Stimulated activated CD4-positive, alpha-beta T cell treated with anti-CD3 and anti-CD28 coated beads, Interleukin-15, amount 100 ng/mL, for 48 hours (primary cell): Measurements from ENCODE around the gene SLC35E4.
A peak's percentile ranks its signal among the peaks of the same experiment; 100 is the strongest.
"Not testable (repeated sequence)": the region's sequence is repeated elsewhere in the genome, so short reads cannot be mapped to it uniquely, and the experiment has no call there.

Experiments used
- DNase-seq, 2 donors: peaks; one replicate each; pipeline ENCODE4 v3.0.0-alpha.2; 2020; ENCODE audit warnings: low read depth in 2 of 2

Gene SLC35E4

DNA sequence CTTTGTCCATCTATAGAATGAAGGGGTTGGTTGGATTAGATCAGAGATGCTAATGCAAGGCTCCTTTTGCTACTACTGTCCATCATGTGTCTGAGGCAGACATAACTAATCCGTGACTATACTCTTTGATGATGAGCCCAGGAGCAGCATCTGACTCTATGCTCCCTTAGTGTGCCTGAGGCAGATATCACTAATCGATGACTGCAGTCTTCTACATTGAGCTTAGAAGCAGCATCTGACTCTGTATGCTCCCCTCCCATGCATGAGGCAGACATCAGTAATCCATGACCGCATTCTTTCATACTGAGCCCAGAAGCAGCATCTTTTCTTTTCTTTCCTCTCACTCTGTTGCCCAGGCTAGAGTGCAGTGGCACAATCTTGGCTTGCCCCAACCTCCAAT, 24.4 kb upstream of the SLC35E4 start:
- no peak for DNase-seq

DNA sequence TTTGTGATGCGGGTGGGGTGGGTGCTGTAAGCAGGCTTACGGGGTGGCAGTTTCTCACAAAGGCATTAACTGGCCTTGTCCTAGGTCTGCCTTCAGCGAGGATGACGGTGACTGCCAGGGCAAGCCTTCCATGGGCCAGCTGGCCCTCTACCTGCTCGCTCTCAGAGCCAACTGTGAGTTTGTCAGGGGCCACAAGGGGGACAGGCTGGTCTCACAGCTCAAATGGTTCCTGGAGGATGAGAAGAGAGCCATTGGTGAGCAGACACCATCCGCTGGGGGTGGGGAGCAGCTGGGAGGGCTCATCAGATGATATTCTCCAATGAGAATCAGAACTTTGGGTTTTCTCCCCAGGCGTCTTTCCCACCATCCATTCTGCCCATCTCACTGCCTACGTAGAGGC, 22.8 kb upstream of the SLC35E4 start:
- DNase-seq, result no peak

DNA sequence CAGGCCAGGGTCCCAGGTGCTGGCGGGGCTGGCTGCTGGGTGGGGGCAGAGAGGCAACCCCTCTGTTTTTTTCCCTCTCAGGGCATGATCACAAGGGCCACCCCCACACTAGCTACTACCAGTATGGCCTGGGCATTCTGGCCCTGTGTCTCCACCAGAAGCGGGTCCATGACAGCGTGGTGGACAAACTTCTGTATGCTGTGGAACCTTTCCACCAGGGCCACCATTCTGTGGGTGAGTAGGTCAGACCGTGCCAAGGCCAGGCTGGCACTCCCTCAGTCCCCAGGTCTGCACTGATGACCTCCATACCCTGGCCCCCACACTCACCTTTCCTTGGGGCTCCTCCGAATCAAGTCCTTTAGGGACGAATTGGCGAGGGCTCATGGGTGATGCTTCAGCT, 21.3 kb upstream of the SLC35E4 start:
- no peak for DNase-seq

DNA sequence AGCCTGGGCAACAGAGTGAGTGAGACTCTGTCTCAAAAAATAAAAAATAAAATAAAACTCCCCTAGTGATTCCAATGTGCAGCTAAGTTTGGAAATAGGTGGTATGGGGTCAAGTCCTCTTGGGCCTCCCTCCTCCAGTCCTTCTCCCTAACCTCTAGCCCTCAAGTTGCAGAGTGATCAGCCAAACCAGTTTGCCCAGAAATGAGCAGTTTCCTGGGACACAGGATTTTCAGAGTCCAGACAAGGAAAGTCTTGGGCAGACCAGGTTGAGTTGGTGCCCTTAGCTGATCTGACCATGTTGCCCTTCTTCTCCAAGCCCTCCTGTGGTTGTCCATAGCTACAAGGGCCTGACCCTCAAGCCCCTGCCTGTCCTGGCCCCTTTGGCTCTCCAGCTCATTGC, 20.7 kb upstream of the SLC35E4 start:
- DNase-seq, result no peak

DNA sequence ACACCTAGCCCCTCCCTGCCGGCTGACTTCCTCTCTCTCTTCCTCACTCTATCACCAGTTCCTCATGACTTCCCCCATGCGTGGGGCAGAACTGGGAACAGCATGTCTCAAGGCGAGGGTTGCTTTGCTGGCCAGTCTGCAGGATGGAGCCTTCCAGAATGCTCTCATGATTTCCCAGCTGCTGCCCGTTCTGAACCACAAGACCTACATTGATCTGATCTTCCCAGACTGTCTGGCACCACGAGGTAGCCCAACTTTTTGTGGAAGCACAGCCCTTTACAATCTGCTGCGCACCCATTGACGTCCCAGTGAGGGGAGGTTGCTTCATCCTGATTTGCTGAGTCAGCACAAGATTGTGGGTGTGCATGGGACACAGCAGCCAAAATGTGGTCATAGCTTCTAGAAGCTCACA, 20.0 kb upstream of the SLC35E4 start:
- no peak for DNase-seq

DNA sequence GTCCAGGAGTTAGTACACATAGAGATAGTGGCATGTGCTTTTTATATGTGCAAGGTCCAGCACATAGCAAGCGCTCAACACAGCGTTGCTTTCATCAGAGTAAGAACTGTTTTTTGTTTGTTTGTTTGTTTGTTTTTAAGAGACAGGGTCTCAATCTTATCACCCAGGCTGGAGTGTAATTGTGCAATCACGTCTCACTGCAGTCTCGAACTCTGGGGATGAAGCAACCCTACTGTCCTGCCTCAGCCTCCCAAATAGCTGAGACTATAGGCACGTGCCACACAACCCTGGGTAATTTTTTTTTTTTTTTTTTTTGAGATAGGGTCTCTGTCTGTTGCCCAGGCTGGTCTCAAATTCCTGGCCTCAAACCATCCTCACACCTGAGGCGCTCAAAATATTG, 17.8 kb upstream of the SLC35E4 start:
- DNase-seq, result no peak

DNA sequence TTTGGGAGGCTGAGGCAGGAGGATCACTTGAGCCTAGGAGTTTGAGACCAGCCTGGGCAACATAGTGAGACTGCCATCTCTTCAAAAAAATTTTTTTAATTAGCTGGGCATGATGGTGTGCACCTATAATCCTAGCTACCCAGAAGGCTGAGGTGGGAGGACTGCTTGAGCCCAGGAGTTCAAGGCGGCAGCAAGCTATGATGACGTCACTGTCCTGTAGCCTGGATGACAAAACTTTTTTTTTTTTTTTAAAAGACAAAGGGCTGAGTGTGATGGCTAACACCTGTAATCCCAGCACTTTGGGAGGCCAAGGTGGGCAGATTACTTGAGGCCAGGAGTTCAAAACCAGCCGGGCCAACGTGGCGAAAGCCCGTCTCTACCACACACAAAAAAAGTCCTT, 15.7 kb upstream of the SLC35E4 start:
- DNase-seq, result not testable (repeated sequence)

DNA sequence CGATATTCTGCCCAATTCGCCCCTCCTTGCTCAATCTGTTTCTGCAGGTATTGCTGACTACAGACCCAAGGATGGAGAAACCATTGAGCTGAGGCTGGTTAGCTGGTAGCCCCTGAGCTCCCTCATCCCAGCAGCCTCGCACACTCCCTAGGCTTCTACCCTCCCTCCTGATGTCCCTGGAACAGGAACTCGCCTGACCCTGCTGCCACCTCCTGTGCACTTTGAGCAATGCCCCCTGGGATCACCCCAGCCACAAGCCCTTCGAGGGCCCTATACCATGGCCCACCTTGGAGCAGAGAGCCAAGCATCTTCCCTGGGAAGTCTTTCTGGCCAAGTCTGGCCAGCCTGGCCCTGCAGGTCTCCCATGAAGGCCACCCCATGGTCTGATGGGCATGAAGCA, 9.2 kb upstream of the SLC35E4 start:
- no peak for DNase-seq

DNA sequence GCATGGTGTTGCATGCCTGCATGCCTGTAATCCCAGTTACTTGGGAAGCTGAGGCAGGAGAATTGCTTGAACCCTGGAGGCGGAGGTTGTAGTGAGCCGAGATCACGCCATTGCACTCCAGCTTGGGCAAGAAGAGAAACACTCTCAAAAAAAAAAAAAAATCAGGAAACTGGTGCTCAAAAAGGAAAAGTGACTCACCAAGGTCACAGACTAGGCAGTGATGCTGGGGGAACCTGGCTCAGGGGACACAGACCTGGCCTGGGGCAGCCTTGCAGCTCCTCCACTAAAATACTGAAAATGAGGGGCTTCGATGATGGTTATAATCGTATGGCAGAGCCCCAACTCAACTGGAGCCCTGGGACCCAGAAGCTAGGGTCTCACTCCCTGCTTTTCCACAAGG, 8.1 kb upstream of the SLC35E4 start:
- no peak for DNase-seq

DNA sequence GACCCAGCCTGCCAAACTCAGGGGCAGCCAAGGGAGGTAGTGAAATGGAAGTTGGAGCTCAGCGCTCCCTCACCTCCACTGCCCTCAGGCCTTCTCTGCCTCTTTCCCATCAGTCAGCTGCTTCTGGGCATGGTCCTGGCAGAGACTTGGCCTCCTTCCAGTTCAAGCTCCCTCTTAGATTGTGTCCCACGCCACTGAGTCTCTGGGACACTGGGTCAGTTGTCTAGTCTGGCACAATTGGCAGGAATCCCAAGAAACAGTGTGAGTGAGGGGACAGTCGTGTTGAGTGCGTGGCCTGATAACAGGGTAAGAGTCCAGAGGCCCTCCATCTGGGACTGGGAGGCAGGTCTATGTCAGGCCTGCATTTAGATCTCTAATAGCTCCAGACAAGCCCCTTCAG, 7.1 kb upstream of the SLC35E4 start:
- DNase-seq, result no peak

DNA sequence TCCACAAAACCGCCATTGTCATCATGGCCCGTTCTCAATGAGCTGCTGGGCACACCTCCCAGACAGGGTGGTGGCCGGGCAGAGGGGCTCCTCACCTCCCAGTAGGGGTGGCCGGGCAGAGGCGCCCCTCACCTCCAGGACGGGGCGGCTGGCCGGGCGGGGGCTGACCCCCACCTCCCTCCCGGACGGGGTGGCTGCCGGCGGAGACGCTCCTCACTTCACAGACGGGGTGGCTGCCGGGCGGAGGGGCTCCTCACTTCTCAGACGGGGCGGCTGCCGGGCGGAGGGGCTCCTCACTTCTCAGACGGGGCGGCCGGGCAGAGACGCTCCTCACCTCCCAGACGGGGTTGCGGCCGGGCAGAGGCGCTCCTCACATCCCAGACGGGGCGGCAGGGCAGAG, 4.1 kb upstream of the SLC35E4 start:
- not testable (repeated sequence) for DNase-seq

DNA sequence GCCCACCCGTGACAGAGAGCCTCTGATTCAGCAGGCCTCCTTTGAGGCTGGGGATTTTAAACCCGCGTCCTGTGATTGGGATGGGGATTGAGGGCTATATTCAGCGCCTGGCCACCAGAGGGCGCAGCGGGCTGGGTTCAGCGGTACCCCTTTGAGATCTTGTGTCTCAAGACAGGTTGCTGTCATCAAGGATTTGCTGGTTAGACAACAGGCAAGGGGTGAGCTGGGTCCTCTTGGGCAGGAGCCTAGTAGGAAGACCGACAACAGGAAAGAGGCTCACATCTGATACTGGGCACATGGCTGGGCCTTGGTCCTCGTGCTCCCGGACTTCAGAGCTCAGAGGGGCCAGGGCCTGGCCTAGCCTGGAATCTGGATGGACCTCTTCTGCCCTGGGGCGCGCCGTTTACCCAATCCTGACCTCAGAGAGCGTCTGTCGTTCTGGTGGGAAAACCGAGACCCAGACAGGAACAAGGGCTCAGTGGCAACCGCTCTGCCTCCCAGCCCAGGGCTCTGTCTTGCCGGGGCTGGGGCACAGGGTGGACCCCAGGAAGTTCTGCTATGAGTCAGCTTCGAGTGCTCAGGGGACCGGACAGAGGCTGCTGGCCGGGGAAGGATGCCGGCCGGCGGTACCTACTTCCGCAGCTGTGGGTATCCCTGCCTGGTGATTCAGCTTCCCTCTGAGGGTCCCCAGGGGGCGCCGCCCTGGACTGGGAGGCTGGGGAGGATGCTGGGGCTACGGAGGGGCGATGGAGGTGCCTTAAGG, 929 bp upstream of the SLC35E4 start:
- peak; percentile 85 to 88 for DNase-seq

DNA sequence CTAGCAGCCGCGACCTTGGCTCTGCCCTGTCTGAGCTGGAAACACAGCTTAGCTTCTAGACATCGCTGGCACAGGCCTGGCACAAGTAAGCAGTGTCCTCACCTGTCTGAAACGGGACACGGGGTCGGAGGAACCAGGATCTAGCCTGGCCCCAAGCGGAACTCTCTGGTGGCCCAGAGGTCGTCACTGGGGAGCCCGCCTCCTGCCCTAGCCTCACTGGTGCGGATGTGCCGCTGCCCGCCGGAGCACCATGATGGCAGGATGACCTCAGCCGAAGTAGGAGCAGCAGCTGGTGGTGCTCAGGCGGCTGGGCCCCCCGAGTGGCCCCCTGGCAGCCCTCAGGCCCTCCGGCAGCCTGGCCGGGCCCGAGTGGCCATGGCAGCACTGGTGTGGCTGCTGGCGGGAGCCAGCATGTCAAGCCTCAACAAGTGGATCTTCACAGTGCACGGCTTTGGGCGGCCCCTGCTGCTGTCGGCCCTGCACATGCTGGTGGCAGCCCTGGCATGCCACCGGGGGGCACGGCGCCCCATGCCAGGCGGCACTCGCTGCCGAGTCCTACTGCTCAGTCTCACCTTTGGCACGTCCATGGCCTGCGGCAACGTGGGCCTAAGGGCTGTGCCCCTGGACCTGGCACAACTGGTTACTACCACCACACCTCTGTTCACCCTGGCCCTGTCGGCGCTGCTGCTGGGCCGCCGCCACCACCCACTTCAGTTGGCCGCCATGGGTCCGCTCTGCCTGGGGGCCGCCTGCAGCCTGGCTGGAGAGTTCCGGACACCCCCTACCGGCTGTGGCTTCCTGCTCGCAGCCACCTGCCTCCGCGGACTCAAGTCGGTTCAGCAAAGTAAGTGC, 871 bp downstream of the SLC35E4 start:
- no peak for DNase-seq

DNA sequence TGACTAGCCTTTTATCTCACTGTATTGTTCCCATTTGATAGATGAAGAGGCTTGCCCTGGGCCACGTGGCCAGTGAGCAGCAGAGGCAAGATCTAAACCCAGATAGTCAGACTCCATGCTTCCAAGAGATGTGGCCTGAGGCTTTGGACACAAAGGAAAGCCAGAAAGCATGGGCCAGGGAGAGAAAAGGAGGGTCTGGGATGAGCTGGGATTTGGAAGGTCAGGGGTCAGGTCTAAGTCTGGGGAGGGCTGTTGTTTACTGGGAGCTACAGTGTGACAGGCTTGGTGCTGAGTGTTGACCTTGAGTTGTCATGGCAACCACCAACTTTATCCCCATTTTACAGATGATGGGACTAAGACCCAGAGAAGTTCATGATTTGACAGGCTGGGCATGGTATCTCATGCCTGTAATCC, 2.1 kb downstream of the SLC35E4 start:
- DNase-seq, result no peak

DNA sequence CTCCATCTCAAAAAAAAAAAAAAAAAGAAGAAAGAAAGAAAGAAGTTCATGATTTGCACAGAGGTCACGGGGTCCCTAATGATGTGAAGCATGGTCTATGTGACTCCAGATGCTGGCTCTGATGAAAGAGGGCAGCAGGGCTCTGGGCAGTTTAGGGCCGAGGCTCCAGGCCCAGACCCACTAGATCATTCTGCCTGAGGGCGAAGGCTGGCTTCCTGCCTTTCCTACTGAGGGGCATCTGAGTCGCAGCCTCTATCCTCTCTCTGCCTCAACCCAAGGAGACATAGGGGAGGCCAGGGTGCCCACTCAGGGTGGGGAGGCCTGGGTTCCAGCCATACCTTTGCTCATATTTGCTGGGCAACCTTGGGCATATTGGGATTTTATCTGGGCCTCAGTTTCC, 4.8 kb downstream of the SLC35E4 start:
- no peak for DNase-seq

DNA sequence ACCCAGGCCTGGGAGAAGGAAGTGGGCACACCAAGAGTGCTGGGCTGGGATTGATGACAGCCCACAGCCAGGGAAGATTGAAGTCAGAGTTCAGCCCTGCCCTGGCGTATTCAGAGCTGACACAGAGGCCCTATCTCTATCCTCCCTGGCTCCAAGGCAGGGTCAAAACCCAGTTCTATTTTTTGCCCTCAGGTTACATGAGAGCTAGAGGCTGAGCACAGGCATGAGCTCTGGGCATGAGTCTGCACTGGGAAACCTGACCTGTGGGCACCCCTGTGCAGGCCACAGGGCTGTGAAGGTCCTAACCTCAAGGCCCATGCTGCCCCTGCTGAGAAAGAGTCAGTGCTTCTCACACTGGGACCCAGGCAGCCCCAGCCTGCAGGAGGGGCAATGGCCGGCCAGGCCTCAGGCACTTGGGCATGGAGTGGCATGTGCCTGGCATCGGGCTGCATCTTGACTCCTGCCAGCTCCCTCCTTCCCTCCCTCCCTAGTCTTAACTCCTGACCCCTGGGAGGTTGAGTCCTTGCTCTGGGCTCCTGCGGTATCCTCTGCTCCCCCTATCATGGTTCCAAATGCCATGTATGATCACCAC, 5.4 kb downstream of the SLC35E4 start:
- no peak for DNase-seq

DNA sequence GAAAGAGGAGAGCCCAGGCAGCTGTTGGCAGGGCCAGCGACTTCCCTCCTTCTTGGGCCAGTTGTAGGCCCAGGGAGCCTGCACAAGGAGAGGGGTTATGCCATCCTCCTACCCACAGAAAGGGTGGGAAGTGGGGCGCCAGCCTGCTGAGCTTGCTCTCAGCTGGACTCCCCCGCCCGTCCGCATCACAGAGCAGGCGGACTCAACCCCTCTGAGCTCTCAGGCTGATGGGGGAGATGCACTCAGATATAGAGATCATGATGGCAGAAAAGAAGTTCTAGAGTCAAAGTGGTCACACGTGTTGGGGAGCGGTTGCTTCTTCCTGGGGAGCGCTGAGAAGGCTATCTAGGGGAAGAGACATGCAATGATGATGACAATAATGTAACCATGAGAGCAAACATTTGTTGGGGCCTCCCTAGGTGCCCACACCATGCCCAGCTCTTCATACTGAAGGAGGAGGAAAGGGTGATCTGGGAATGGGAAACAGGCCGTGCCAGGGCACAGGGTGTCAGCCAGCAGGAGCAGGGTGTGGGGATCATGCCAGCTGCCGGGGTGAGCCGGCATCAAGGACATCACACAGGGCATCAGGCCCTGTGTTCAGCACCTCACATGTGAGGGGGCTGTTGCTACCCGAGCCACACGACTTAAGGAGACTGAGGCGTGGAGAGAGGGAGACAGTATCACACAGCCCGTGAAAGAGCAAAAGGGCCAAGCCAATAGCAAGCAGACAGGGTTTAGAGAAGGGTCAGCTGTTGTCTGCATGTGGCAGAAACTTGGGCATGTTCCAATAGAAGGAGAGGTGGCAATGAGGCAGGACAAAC, 7.7 kb downstream of the SLC35E4 start:
- no peak for DNase-seq

DNA sequence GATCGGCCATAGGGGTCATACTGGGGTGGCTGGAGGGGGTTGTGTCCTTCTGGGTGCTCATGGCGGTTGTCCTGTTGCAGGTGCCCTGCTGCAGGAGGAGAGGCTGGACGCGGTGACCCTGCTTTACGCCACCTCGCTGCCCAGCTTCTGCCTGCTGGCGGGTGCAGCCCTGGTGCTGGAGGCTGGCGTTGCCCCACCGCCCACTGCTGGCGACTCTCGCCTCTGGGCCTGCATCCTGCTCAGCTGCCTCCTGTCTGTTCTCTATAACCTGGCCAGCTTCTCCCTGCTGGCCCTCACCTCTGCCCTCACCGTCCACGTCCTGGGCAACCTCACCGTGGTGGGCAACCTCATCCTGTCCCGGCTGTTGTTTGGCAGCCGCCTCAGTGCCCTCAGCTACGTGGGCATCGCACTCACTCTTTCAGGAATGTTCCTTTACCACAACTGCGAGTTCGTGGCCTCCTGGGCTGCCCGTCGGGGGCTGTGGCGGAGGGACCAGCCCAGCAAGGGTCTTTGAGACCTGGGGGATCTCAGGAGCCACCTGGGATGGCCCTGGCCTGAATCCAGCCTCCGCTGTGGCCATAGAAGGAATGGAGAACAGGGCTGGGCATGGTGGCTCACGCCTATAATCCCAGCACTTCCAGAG, 11.1 kb downstream of the SLC35E4 start:
- no peak for DNase-seq

DNA sequence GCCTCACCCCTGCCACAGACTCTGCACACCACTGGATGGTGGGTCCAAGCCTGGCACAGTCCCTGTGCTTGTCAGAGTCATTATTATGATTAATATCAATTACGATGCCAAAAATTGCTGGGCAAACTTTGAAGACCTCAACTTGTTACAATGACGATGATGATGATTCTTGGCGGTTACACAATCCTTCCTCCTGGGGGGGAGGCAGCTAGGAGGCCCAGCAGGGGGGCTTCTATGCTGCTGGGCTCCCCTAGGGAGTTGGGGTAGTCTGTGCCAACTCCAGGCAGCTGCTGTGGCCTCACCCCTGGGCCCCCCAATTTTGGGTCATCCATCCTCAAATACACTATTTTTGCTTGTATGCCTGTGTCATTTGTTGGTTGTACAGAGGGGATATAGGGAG, 12.0 kb downstream of the SLC35E4 start:
- no peak for DNase-seq

DNA sequence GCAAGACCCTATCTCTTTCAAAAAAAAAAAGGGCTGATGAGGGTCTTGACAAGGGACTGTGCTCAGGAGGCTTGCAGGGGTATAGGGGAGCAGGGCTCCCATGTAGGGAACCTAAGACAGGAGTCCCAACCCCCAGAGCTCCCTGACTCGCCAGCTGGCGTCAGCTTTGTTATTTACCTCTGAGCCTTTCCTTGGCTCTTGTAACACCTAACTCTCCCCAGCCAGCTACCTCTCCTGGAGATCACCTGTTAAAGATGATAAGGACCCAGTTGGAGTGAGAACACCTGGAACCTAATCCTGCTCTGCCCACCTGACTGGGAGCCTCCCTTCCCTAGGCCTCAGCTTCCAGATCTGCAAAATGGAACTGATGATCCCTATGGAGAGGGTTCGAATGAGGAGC, 13.2 kb downstream of the SLC35E4 start:
- no peak for DNase-seq

DNA sequence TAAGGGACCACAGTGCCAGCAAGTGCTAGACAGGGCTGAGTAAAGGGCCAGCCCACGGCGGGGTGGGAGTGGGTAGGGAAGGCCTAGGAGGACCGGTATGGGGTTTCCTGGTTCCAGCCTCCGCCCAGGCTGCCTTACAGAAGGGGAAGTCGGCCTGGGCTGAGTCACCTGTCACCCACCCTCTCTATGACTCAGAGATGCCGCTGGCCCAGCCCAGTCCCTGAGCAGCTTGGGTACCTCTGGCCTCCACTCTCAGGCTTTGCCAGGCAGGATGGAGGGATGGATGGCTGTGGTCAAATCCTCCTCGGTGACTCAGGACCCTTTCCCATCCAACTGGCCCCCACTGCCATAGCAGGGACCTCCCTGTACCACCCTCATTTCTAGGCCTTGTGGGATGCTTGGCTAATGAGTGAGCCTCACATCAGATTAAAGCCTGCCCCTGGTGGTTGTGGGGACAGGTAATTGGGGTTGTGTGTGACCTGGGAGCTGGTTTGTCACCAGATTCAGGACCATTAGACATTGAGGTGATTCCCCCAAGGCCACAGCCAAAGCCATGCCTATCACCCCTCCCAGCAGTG, 13.9 kb downstream of the SLC35E4 start:
- DNase-seq, result peak; percentile 79 to 81
